ENCODE results near the gene DNAJB11.

- TF ChIP-seq CTCF (conservative IDR thresholded peaks at IDR 0.05; ENCODE audit: low read length) (no peak), EZH2phosphoT487 (IDR thresholded peaks at IDR 0.05; ENCODE audit: borderline replicate concordance) (no peak)
These were observed 5.9 kb upstream of the DNAJB11 start for GRCh38 chr3:186564586-186564985.

Measured in Loucy (cell line).